Mucosa of gallbladder (tissue), 1 donor: Measurements from ENCODE around the gene MPP4. TPM values are rescaled to one million over a fixed set of nuclear protein-coding genes. Genes with fewer than 3 reads are reported as not detected.

Experiments
- DNase-seq: peaks from one replicate; pipeline ENCODE4 v3.0.0-alpha.2; 2020; ENCODE audit warnings: low spot score
- total RNA-seq: library from RNA; stranded (reverse); gene quantifications from one replicate; pipeline ENCODE4 v1.2.1, GENCODE V29; 2021
- donor health status: DM: no; HTN: no; CAD: no.

Gene MPP4
- total RNA-seq: not detected

- no peak for DNase-seq
These were observed at the start of gene MPP4 for GRCh38 chr2:201698588-201699226. Gene MPP4 (minus strand): TSS chr2:201698644. CDS start chr2:201693954, 4,690 bp downstream.

GRCh38 chr2:201746551-201746950, 48.1 kb upstream of the MPP4 start:
- DNase-seq: no peak

- no peak for DNase-seq
These were observed 37.0 kb upstream of the MPP4 start for GRCh38 chr2:201735486-201735885.

GRCh38 chr2:201734111-201734510, 35.7 kb upstream of the MPP4 start:
- DNase-seq: no peak

GRCh38 chr2:201733544-201733943, 35.1 kb upstream of the MPP4 start:
- no peak for DNase-seq

- no peak for DNase-seq
These were observed 32.3 kb upstream of the MPP4 start for GRCh38 chr2:201730651-201731285.

- DNase-seq: no peak
These were observed 17.0 kb upstream of the MPP4 start for GRCh38 chr2:201715459-201715858.

- DNase-seq: no peak
These were observed 14.3 kb upstream of the MPP4 start for GRCh38 chr2:201712726-201713125.

GRCh38 chr2:201709747-201710146, 11.3 kb upstream of the MPP4 start:
- DNase-seq: no peak

- no peak for DNase-seq
These were observed 10.6 kb upstream of the MPP4 start for GRCh38 chr2:201709049-201709448.

- no peak for DNase-seq
These were observed 9.3 kb upstream of the MPP4 start for GRCh38 chr2:201707753-201708152.

- no peak for DNase-seq
These were observed 8.7 kb upstream of the MPP4 start for GRCh38 chr2:201707142-201707541.

GRCh38 chr2:201704536-201704935, 6.1 kb upstream of the MPP4 start:
- DNase-seq: no peak

- DNase-seq: no peak
These were observed 3.2 kb upstream of the MPP4 start for GRCh38 chr2:201701646-201702045.

- no peak for DNase-seq
These were observed 972 bp upstream of the MPP4 start for GRCh38 chr2:201699416-201699815.

GRCh38 chr2:201697899-201698298, 545 bp downstream of the MPP4 start:
- no peak for DNase-seq

GRCh38 chr2:201696151-201696659, 2.2 kb downstream of the MPP4 start:
- no peak for DNase-seq

GRCh38 chr2:201685156-201685555, 13.3 kb downstream of the MPP4 start:
- no peak for DNase-seq

GRCh38 chr2:201680743-201681142, 17.7 kb downstream of the MPP4 start:
- DNase-seq: no peak

GRCh38 chr2:201678401-201678800, 20.0 kb downstream of the MPP4 start:
- no peak for DNase-seq

- DNase-seq: no peak
These were observed 23.0 kb downstream of the MPP4 start for GRCh38 chr2:201675454-201675853.

GRCh38 chr2:201674794-201675193, 23.6 kb downstream of the MPP4 start:
- DNase-seq: no peak

GRCh38 chr2:201674298-201674697, 24.1 kb downstream of the MPP4 start:
- DNase-seq: no peak

- no peak for DNase-seq
These were observed 24.9 kb downstream of the MPP4 start for GRCh38 chr2:201673546-201673945.
